Endothelial cell of umbilical vein (primary cell): Measurements from ENCODE around the gene KCP. TPM values are rescaled to one million over a fixed set of nuclear protein-coding genes. Genes with fewer than 3 reads are reported as not detected.

Source experiments
- BruUV-seq: library from RNA; stranded (reverse); fragments of 400-500 nt; replicated peaks from 2 replicates; lab custom pipeline; 2021; lab: Mats Ljungman, UMichigan
- CTCF ChIA-PET: fragments of 300-600, 350-600 bp; sonication (Branson Sonifier 250); formaldehyde crosslinking; loops from one replicate; lab custom pipeline; 2021; ENCODE audit warnings: antibody characterized with exemption, inconsistent platforms; lab: Charles Lee
- POLR2A ChIA-PET: fragments of 300-600, 350-600 bp; sonication (Branson Sonifier 250); formaldehyde crosslinking; loops from one replicate; lab custom pipeline; 2021; ENCODE audit warnings: antibody characterized with exemption, inconsistent platforms; lab: Charles Lee
- DNase-seq: peaks from one replicate; pipeline ENCODE4 v3.0.0-alpha.2; 2011; ENCODE audit warnings: low read depth, low spot score
- FAIRE-seq: peaks from 2 replicates; lab custom pipeline; 2011; peaks lifted over from hg19 to GRCh38; lab: Jason Lieb, UNC
- H2AFZ ChIP-seq: 2 replicates; pipeline ENCODE4 v1.6.0; 2012; ENCODE audit warnings: low read depth, low read length, control low read depth, inconsistent platforms
- H3K27ac ChIP-seq: 2 replicates; pipeline ENCODE4 v1.5.1; 2011; ENCODE audit warnings: low read depth, mild to moderate bottlenecking, control low read depth, low read length, moderate library complexity; ENCODE audit not compliant: insufficient read depth
- H3K27me3 ChIP-seq, 2 experiments: 2 replicates each; pipeline versions ENCODE4 v1.6.0 to v1.6.1; 2011; ENCODE audit warnings: low read length in 2 of 2, mixed read lengths in 1 of 2; ENCODE audit not compliant: control insufficient read depth in 2 of 2, insufficient read depth in 2 of 2
- H3K36me3 ChIP-seq, 2 experiments: 2 replicates in 1 of 2; 3 replicates in 1 of 2; pipeline ENCODE4 v1.5.1; 2011; ENCODE audit warnings: low read length in 2 of 2, mild to moderate bottlenecking in 1 of 2, moderate library complexity in 1 of 2; ENCODE audit not compliant: control insufficient read depth in 2 of 2, insufficient read depth in 2 of 2; ENCODE audit errors: extremely low read depth in 1 of 2
- H3K4me1 ChIP-seq: 3 replicates; pipeline ENCODE4 v1.5.1; 2011; ENCODE audit warnings: mild to moderate bottlenecking, low read length; ENCODE audit not compliant: control insufficient read depth, insufficient read depth; ENCODE audit errors: extremely low read depth
- H3K4me2 ChIP-seq: 2 replicates; pipeline ENCODE4 v1.6.1; 2011; ENCODE audit warnings: low read length, control low read depth, mixed read lengths; ENCODE audit not compliant: insufficient read depth
- H3K4me3 ChIP-seq, 3 experiments: fragments of 200-600 bp in 1 of 3; sonication (generic), shearing (Covaris generic) in 1 of 3; replicated peaks in 1 of 3; 2 replicates each; pipeline ENCODE4 v1.5.1; 2011 to 2016; ENCODE audit warnings: control low read depth in 3 of 3, low read length in 3 of 3, mild to moderate bottlenecking in 2 of 3, inconsistent platforms in 1 of 3, low read depth in 1 of 3, moderate library complexity in 1 of 3; ENCODE audit not compliant: insufficient read depth in 1 of 3
- H3K79me2 ChIP-seq: 2 replicates; pipeline ENCODE4 v1.6.0; 2012; ENCODE audit warnings: low read length, inconsistent platforms; ENCODE audit not compliant: control insufficient read depth, insufficient read depth
- H3K9ac ChIP-seq: replicated peaks from 2 replicates; pipeline ENCODE3; 2011; ENCODE audit warnings: low read length, control low read depth; ENCODE audit not compliant: insufficient read depth; ENCODE audit errors: extremely low read depth
- H3K9me1 ChIP-seq: replicated peaks from 3 replicates; pipeline ENCODE4 v1.6.0; 2011; ENCODE audit warnings: mild to moderate bottlenecking, low read length; ENCODE audit not compliant: control insufficient read depth, insufficient read depth; ENCODE audit errors: extremely low read depth
- H3K9me3 ChIP-seq: replicated peaks from 2 replicates; pipeline ENCODE4 v1.5.1; 2012; ENCODE audit warnings: low read length, inconsistent platforms; ENCODE audit not compliant: control insufficient read depth, insufficient read depth
- H4K20me1 ChIP-seq: replicated peaks from 2 replicates; pipeline ENCODE3; 2011; ENCODE audit warnings: mild to moderate bottlenecking, low read length; ENCODE audit not compliant: control insufficient read depth, insufficient read depth; ENCODE audit errors: extremely low read depth
- EZH2 ChIP-seq: IDR thresholded peaks from 2 replicates; pipeline ENCODE4 v1.6.1; 2012; ENCODE audit warnings: borderline replicate concordance, low read depth, mild to moderate bottlenecking, moderate library complexity, low read length, inconsistent platforms; ENCODE audit not compliant: severe bottlenecking
- FOS ChIP-seq: IDR thresholded peaks from 2 replicates; pipeline ENCODE4 v1.6.1; 2011; ENCODE audit warnings: mild to moderate bottlenecking, low read length, moderate library complexity, borderline replicate concordance; ENCODE audit not compliant: insufficient read depth
- GATA2 ChIP-seq: IDR thresholded peaks from 2 replicates; pipeline ENCODE4 v1.7.0; 2011; ENCODE audit warnings: low read depth, mild to moderate bottlenecking, moderate library complexity, mixed read lengths, low read length; ENCODE audit not compliant: insufficient read length, insufficient read depth
- JUN ChIP-seq: IDR thresholded peaks from 2 replicates; pipeline ENCODE4 v1.6.1; 2011; ENCODE audit warnings: borderline replicate concordance, low read depth; ENCODE audit not compliant: insufficient read length, insufficient read depth
- MYC ChIP-seq: IDR thresholded peaks from one replicate; pipeline ENCODE4 v1.6.1; 2011; ENCODE audit warnings: mild to moderate bottlenecking, low read depth, low read length
- POLR2A ChIP-seq: IDR thresholded peaks from 2 replicates; pipeline ENCODE4 v1.6.1; 2012; ENCODE audit warnings: low read depth, mild to moderate bottlenecking, control low read depth, low read length
- POLR2AphosphoS5 ChIP-seq: IDR thresholded peaks from 2 replicates; pipeline ENCODE4 v1.6.1; 2012; ENCODE audit warnings: low read depth, mild to moderate bottlenecking, control low read depth, low read length, moderate library complexity; ENCODE audit not compliant: insufficient read depth
- dilution Hi-C: fragments of 300-500 bp; cut with MboI; formaldehyde crosslinking; loops from one replicate; pipeline ENCODE4 v1.15.0; 2019; ENCODE audit warnings: low sequenced_read_pairs; ENCODE audit not compliant: extremely low pct_ligation_motif_present
- intact Hi-C: fragments of 100-400 bp; cut with micrococcal nuclease; formaldehyde crosslinking; loops from one replicate; pipeline ENCODE4 v1.10.0; 2022
- polyA plus RNA-seq, 4 experiments: library from polyadenylated mRNA; depleted of rRNA in 3 of 4; stranded (reverse) in 3 of 4; unstranded in 1 of 4; fragments of >200 nt; gene quantifications; 2 replicates each; pipeline versions ENCODE4 v1.2.1 to v1.2.3, GENCODE V29; 2011 to 2012; ENCODE audit warnings: missing spikeins in 1 of 4
- total RNA-seq: library from RNA; stranded (reverse); gene quantifications from 2 replicates; pipeline ENCODE4 v1.2.3, GENCODE V29; 2021
- TF ChIP-seq, protein P1 (sequence below): IDR thresholded peaks from 2 replicates; pipeline ENCODE4 v1.6.1; 2011; ENCODE audit not compliant: insufficient read depth, insufficient read length
- TF ChIP-seq, protein P2 (sequence below), 2 donors: IDR thresholded peaks; 1 replicate in 1 of 2; 2 replicates in 1 of 2; pipeline ENCODE4 v1.5.1; 2011; ENCODE audit warnings: low read length in 2 of 2, mild to moderate bottlenecking in 2 of 2, moderate library complexity in 2 of 2, control low read depth in 1 of 2, inconsistent platforms in 1 of 2, low read depth in 1 of 2; ENCODE audit not compliant: insufficient read depth in 1 of 2; ENCODE audit errors: extremely low read depth in 1 of 2

The KCP gene
- total and polyA plus RNA-seq, 2 donors (not counting 3 experiments of a cell fraction or from before 2014, with no cell fraction given), result not detected

DNA sequence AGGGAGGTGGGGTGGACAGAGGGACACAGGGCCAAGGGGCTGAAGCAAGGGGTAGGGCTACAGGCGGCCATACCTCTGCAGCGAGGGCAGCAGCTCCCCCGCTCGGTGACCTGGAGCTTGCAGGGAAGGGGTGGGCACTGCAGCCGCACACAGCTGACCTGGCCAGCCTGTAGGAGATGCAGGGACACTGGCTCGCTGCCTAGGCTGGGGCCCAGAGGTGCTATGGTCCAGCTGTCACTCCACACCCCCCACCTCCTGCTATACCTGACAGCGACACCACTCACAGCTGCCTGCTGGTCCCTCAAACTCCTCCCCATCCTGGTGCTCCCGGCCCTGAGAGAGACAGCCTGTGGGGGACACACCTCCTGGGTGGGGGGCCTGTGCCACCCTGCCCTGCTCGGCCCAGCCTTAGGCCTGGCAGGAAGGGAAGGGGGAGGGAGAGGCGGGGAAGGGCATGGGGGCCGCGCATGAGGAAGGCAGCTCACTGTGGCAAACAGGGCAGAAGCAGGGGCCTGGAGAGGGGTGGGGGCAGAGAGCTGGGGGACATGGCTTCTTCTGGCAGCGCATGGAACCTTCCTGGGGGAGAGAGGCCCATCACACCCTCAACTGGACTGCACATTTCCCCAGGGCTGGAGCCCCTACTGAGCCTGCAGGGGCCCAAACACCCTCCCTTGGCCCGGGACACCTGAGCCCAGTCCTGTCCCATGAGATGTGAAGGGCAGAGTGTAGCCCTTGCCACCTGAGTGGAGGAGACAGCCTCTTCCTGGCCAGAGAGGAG lies 23.9 kb downstream of the KCP start:
- FAIRE-seq (no peak), DNase-seq (no peak)
- Histone ChIP-seq H3K9ac (no peak overlapping the region), H3K36me3 (no peaks in the 10 kb centered on the region), H3K4me2 (no peak overlapping the region), H3K4me1 (no peaks in the 10 kb centered on the region), H3K79me2 (no peaks in the 10 kb centered on the region), H3K9me3 (no peaks in the 10 kb centered on the region), H3K9me1 (no peaks in the 10 kb centered on the region), H2AFZ (no peak overlapping the region), H4K20me1 (no peaks in the 10 kb centered on the region), H3K4me3 (no peak overlapping the region), H3K27ac (no peak overlapping the region), H3K27me3 (peaks cover 6 to 10% of the 10 kb centered on the region in 2 experiments)
- TF ChIP-seq FOS, result no peak
- TF ChIP-seq MYC, result no peak
- no peak for TF ChIP-seq JUN
- TF ChIP-seq, protein P1, sequence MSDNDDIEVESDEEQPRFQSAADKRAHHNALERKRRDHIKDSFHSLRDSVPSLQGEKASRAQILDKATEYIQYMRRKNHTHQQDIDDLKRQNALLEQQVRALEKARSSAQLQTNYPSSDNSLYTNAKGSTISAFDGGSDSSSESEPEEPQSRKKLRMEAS, result no peak
- TF ChIP-seq POLR2A, result no peak
- no peak for TF ChIP-seq POLR2AphosphoS5
- TF ChIP-seq GATA2, result no peak
- TF ChIP-seq, protein P2, sequence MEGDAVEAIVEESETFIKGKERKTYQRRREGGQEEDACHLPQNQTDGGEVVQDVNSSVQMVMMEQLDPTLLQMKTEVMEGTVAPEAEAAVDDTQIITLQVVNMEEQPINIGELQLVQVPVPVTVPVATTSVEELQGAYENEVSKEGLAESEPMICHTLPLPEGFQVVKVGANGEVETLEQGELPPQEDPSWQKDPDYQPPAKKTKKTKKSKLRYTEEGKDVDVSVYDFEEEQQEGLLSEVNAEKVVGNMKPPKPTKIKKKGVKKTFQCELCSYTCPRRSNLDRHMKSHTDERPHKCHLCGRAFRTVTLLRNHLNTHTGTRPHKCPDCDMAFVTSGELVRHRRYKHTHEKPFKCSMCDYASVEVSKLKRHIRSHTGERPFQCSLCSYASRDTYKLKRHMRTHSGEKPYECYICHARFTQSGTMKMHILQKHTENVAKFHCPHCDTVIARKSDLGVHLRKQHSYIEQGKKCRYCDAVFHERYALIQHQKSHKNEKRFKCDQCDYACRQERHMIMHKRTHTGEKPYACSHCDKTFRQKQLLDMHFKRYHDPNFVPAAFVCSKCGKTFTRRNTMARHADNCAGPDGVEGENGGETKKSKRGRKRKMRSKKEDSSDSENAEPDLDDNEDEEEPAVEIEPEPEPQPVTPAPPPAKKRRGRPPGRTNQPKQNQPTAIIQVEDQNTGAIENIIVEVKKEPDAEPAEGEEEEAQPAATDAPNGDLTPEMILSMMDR (IDR thresholded peaks at IDR 0.05; ENCODE audit: extremely low read depth in 1 of 2, insufficient read depth in 1 of 2, low read depth in 1 of 2, low read length in 2 of 2), result no peak
- TF ChIP-seq EZH2, result no peak
- CTCF ChIA-PET, result interaction anchor here (0.9 to 2.0 kb wide), 2 partner anchors 11 to 427 kb away, joined by 3 to 5 read pairs; no protein-coding TSS in a partner anchor
- intact Hi-C loops, result no loop called here
- dilution Hi-C loops, result no loop called here
- POLR2A ChIA-PET, result no interaction called here
- no TSS peak for BruUV-seq
